HepG2 (cell line): ENCODE data around the gene ABHD17A. TPM values are rescaled to one million over a fixed set of nuclear protein-coding genes. Genes with fewer than 3 reads are reported as not detected.
A peak's percentile ranks its signal among the peaks of the same experiment; 100 is the strongest.

Source experiments
- AGO2 ChIP-seq: fragments of 200-400 bp; formaldehyde crosslinking; optimal IDR thresholded peaks from 2 replicates; pipeline ENCODE3; 2017; ENCODE audit warnings: mild to moderate bottlenecking, low read depth, low read length, moderate library complexity
- ARID4A ChIP-seq: sonication (generic); formaldehyde crosslinking; IDR thresholded peaks from 2 replicates; pipeline ENCODE4 v1.5.0; 2020; ENCODE audit warnings: mild to moderate bottlenecking, missing genetic modification reagents, borderline replicate concordance
- ERF ChIP-seq: IDR thresholded peaks from 2 replicates; pipeline ENCODE4 v1.6.1; 2018; ENCODE audit warnings: missing biosample characterization, missing genetic modification reagents
- HNF4A ChIP-seq: sonication (generic); formaldehyde crosslinking; IDR thresholded peaks from 2 replicates; pipeline ENCODE4 v1.4.0; 2020; ENCODE audit warnings: missing genetic modification reagents
- KDM6A ChIP-seq: IDR thresholded peaks from 2 replicates; pipeline ENCODE4 v1.6.1; 2016; ENCODE audit warnings: low read depth
- MED1 ChIP-seq: sonication (generic); formaldehyde crosslinking; IDR thresholded peaks from 2 replicates; pipeline ENCODE4 v1.4.0; 2020; ENCODE audit warnings: missing genetic modification reagents
- STAT5B ChIP-seq: sonication (generic); formaldehyde crosslinking; IDR thresholded peaks from 2 replicates; pipeline ENCODE4 v1.4.0; 2020; ENCODE audit warnings: missing genetic modification reagents
- THYN1 ChIP-seq: sonication (generic); formaldehyde crosslinking; IDR thresholded peaks from 2 replicates; pipeline ENCODE4 v1.8.1; 2023; ENCODE audit warnings: low read depth, mild to moderate bottlenecking, moderate library complexity, missing genetic modification reagents, borderline replicate concordance
- ZBTB40 ChIP-seq, 2 experiments: fragments of 450-650 bp in 1 of 2; sonication (generic) in 1 of 2; formaldehyde crosslinking in 1 of 2; IDR thresholded peaks; 2 replicates each; pipeline versions ENCODE4 v1.6.1 to v1.8.0; 2016 to 2022; ENCODE audit warnings: antibody characterized with exemption in 1 of 2, mild to moderate bottlenecking in 1 of 2, missing genetic modification reagents in 1 of 2
- ZEB1 ChIP-seq: IDR thresholded peaks from 2 replicates; pipeline ENCODE4 v1.6.1; 2012; ENCODE audit warnings: mild to moderate bottlenecking, low read depth, inconsistent platforms; ENCODE audit not compliant: insufficient replicate concordance
- ZFP82 ChIP-seq: sonication (generic); formaldehyde crosslinking; IDR thresholded peaks from 2 replicates; pipeline ENCODE4 v1.5.1; 2020; ENCODE audit warnings: mild to moderate bottlenecking, missing genetic modification reagents, borderline replicate concordance
- ZNF558 ChIP-seq: sonication (generic); formaldehyde crosslinking; IDR thresholded peaks from 2 replicates; pipeline ENCODE4 v1.9.0; 2022; ENCODE audit warnings: mild to moderate bottlenecking, missing genetic modification reagents, borderline replicate concordance
- ZNF580 ChIP-seq: IDR thresholded peaks from 2 replicates; pipeline ENCODE4 v1.6.1; 2016; ENCODE audit warnings: low read depth, borderline replicate concordance
- ZNF629 ChIP-seq: sonication (generic); formaldehyde crosslinking; conservative IDR thresholded peaks from 2 replicates; pipeline ENCODE4 v1.5.0; 2020; ENCODE audit warnings: missing genetic modification reagents
- ZNF672 ChIP-seq: sonication (generic); formaldehyde crosslinking; IDR thresholded peaks from 2 replicates; pipeline ENCODE4 v1.8.1; 2022; ENCODE audit warnings: missing genetic modification reagents
- polyA plus RNA-seq, 8 experiments: library from polyadenylated mRNA; depleted of rRNA in 3 of 8; stranded (reverse) in 7 of 8; unstranded in 1 of 8; fragments of >200 nt; fragmentation: Illumina TruSeq in 4 of 8; extraction: Trizol in 4 of 8; gene quantifications; 2 replicates each; pipeline versions ENCODE4 v1.2.1 to v1.2.3, GENCODE V29; 2011 to 2016; ENCODE audit warnings: low read depth in 4 of 8, missing spikeins in 1 of 8, mixed read lengths in 1 of 8; ENCODE audit not compliant: insufficient read depth in 1 of 8
- total RNA-seq, 5 experiments: library from RNA; depleted of rRNA; stranded (reverse); fragments of >200 nt; fragmentation: Illumina TruSeq; extraction: Trizol; gene quantifications; 2 replicates each; pipeline ENCODE4 v1.2.3, GENCODE V29; 2016; ENCODE audit warnings: low read depth in 1 of 5

Gene ABHD17A
- total and polyA plus RNA-seq, 2 of the 13 experiments (the other 11 are each of a cell fraction or from before 2014, with no cell fraction given) = 27.7 to 40.8 TPM

- no peak for TF ChIP-seq ZNF629 (CRISPR knock-in tag)
- TF ChIP-seq STAT5B (CRISPR knock-in tag) = no peak
- TF ChIP-seq KDM6A (CRISPR knock-in tag) = no peak
- TF ChIP-seq ZNF672 (CRISPR knock-in tag) = no peak
- TF ChIP-seq ZBTB40 (IDR thresholded peaks at IDR 0.05) = no peak
- TF ChIP-seq ZBTB40 (CRISPR knock-in tag; IDR thresholded peaks at IDR 0.05) = no peak
- no peak for TF ChIP-seq ZEB1
- no peak for TF ChIP-seq ZNF558 (CRISPR knock-in tag)
- TF ChIP-seq ZFP82 = no peak
- no peak for TF ChIP-seq THYN1
- no peak for TF ChIP-seq ZNF580 (CRISPR knock-in tag)
- peak; percentile 61 for TF ChIP-seq AGO2
- 0 out of 2 replicates have a peak, but pooled peaks have one; percentile 23 for TF ChIP-seq ERF (CRISPR knock-in tag)
- no peak for TF ChIP-seq MED1 (CRISPR knock-in tag)
- peak; percentile 42; the same call in 1 of the 2 replicates for TF ChIP-seq ARID4A (CRISPR knock-in tag)
- peak; percentile 60 for TF ChIP-seq HNF4A (CRISPR knock-in tag)
Observed at GRCh38 chr19:1856698-1857603, 28.3 kb downstream of the ABHD17A start (continued).
